ENCODE data around the gene SLC23A3. TPM values are rescaled to one million over a fixed set of nuclear protein-coding genes. Genes with fewer than 3 reads are reported as not detected.
A peak's percentile ranks its signal among the peaks of the same experiment; 100 is the strongest.

Gene SLC23A3, protein sequence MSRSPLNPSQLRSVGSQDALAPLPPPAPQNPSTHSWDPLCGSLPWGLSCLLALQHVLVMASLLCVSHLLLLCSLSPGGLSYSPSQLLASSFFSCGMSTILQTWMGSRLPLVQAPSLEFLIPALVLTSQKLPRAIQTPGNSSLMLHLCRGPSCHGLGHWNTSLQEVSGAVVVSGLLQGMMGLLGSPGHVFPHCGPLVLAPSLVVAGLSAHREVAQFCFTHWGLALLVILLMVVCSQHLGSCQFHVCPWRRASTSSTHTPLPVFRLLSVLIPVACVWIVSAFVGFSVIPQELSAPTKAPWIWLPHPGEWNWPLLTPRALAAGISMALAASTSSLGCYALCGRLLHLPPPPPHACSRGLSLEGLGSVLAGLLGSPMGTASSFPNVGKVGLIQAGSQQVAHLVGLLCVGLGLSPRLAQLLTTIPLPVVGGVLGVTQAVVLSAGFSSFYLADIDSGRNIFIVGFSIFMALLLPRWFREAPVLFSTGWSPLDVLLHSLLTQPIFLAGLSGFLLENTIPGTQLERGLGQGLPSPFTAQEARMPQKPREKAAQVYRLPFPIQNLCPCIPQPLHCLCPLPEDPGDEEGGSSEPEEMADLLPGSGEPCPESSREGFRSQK
- 1 to 10 TPM; 1.4 to 3.4 TPM for total RNA-seq

GRCh38 chr2:219169930-219170654 lies at the start of gene SLC23A3:
Gene SLC23A3 (minus strand): TSS chr2:219170029. CDS start chr2:219169984, 45 bp downstream.
- ATAC-seq (ENCODE audit: insufficient number of reproducible peaks, low FRiP score, low read depth) (no peak), DNase-seq (ENCODE audit: low spot score) (no peak)
- H3K4me3 ChIP-seq, result no peak within 1 kb of the TSS
- H3K27me3 ChIP-seq (replicated peaks; ENCODE audit: insufficient read depth), result no peaks in the 10 kb centered on the region
- peaks cover 23% of the 10 kb centered on the region for H3K36me3 ChIP-seq
- TF ChIP-seq, protein P1, sequence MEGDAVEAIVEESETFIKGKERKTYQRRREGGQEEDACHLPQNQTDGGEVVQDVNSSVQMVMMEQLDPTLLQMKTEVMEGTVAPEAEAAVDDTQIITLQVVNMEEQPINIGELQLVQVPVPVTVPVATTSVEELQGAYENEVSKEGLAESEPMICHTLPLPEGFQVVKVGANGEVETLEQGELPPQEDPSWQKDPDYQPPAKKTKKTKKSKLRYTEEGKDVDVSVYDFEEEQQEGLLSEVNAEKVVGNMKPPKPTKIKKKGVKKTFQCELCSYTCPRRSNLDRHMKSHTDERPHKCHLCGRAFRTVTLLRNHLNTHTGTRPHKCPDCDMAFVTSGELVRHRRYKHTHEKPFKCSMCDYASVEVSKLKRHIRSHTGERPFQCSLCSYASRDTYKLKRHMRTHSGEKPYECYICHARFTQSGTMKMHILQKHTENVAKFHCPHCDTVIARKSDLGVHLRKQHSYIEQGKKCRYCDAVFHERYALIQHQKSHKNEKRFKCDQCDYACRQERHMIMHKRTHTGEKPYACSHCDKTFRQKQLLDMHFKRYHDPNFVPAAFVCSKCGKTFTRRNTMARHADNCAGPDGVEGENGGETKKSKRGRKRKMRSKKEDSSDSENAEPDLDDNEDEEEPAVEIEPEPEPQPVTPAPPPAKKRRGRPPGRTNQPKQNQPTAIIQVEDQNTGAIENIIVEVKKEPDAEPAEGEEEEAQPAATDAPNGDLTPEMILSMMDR (IDR thresholded peaks at IDR 0.05), result no peak
- H3K9me3 ChIP-seq, result no peaks in the 10 kb centered on the region
- peak within 1 kb of the TSS in 1 of 2 donors; percentile 73 for H3K27ac ChIP-seq
- peaks cover 3 to 17% of the 10 kb centered on the region in 2 donors for H3K4me1 ChIP-seq (ENCODE audit: control insufficient read depth in 1 of 2, low read depth in 2 of 2)

- Histone ChIP-seq H3K9me3 (no peaks in the 10 kb centered on the region), H3K27me3 (replicated peaks; ENCODE audit: insufficient read depth) (no peaks in the 10 kb centered on the region), H3K27ac (peak within 1 kb of the TSS; percentile 89 to 93), H3K4me3 (peak within 1 kb of the TSS; percentile 74), H3K36me3 (peaks cover 54% of the 10 kb centered on the region), H3K4me1 (ENCODE audit: control insufficient read depth in 1 of 2, low read depth in 2 of 2) (peaks cover 17 to 39% of the 10 kb centered on the region in 2 donors)
- ATAC-seq (ENCODE audit: insufficient number of reproducible peaks, low FRiP score, low read depth) (peak; percentile 73), DNase-seq (ENCODE audit: low spot score) (peak; percentile 96)
- TF ChIP-seq, protein P1 (IDR thresholded peaks at IDR 0.05), result no peak
Observed at GRCh38 chr2:219218732-219219701, 49.2 kb upstream of the SLC23A3 start, which contains the start of gene ABCB6. Gene ABCB6 (minus strand): TSS chr2:219218958. CDS start chr2:219218673, 285 bp downstream.

- ATAC-seq (ENCODE audit: insufficient number of reproducible peaks, low FRiP score, low read depth) (peak; percentile 32), DNase-seq (ENCODE audit: low spot score) (no peak)
- no peaks in the 10 kb centered on the region for H3K27me3 ChIP-seq (replicated peaks; ENCODE audit: insufficient read depth)
- no peaks in the 10 kb centered on the region for H3K9me3 ChIP-seq
- TF ChIP-seq, protein P1 (IDR thresholded peaks at IDR 0.05), result no peak
- H3K27ac ChIP-seq, result peak overlapping the region; percentile 89 to 93
- H3K4me3 ChIP-seq, result peak overlapping the region; percentile 74
- H3K4me1 ChIP-seq (ENCODE audit: control insufficient read depth in 1 of 2, low read depth in 2 of 2), result peaks cover 17 to 39% of the 10 kb centered on the region in 2 donors
- peaks cover 52% of the 10 kb centered on the region for H3K36me3 ChIP-seq
Observed at GRCh38 chr2:219218217-219218731, 48.4 kb upstream of the SLC23A3 start.

GRCh38 chr2:219216535-219216915 lies 46.7 kb upstream of the SLC23A3 start:
- DNase-seq (ENCODE audit: low spot score) (no peak), ATAC-seq (ENCODE audit: insufficient number of reproducible peaks, low FRiP score, low read depth) (no peak)
- Histone ChIP-seq H3K27ac (peak overlapping the region; percentile 1 to 89), H3K27me3 (replicated peaks; ENCODE audit: insufficient read depth) (no peaks in the 10 kb centered on the region), H3K4me1 (ENCODE audit: control insufficient read depth in 1 of 2, low read depth in 2 of 2) (peaks cover 17 to 39% of the 10 kb centered on the region in 2 donors), H3K9me3 (no peaks in the 10 kb centered on the region), H3K4me3 (no peak overlapping the region), H3K36me3 (peaks cover 39% of the 10 kb centered on the region)
- TF ChIP-seq, protein P1 (IDR thresholded peaks at IDR 0.05), result no peak
